A549 (cell line): Measurements from ENCODE around the gene KHDC4.

ENCODE experiments used
- EP300 ChIP-seq, 2 experiments: fragments of >200 bp; sonication (Bioruptor Twin); formaldehyde crosslinking; IDR thresholded peaks; 2 replicates in 1 of 2; 3 replicates in 1 of 2; pipeline ENCODE4 v1.6.1; 2016 to 2017
- FOSL2 ChIP-seq, 2 experiments: fragments of 450-650 bp in 1 of 2; fragments of >200 bp in 1 of 2; sonication (Bioruptor Twin) in 1 of 2; formaldehyde crosslinking; IDR thresholded peaks; 2 replicates each; pipeline versions ENCODE4 v1.5.0 to v1.6.1; 2016 to 2020; ENCODE audit warnings: mild to moderate bottlenecking in 1 of 2, moderate library complexity in 1 of 2
- KDM1A ChIP-seq: fragments of 200-600 bp; sonication (generic); IDR thresholded peaks from 2 replicates; pipeline ENCODE4 v1.6.1; 2016; ENCODE audit warnings: low read depth, mild to moderate bottlenecking
- MYC ChIP-seq: IDR thresholded peaks from 2 replicates; pipeline ENCODE4 v1.6.1; 2012; ENCODE audit warnings: mild to moderate bottlenecking, inconsistent platforms, low read length, improper control_type of control experiment, borderline replicate concordance
- POLR2A ChIP-seq: IDR thresholded peaks from 2 replicates; pipeline ENCODE4 v1.6.1; 2012; ENCODE audit warnings: mild to moderate bottlenecking, low read length
- RFX5 ChIP-seq: fragments of 450-650 bp; IDR thresholded peaks from 2 replicates; pipeline ENCODE4 v1.7.1; 2014; ENCODE audit warnings: antibody characterized with exemption, mild to moderate bottlenecking, moderate library complexity
- SMC3 ChIP-seq: fragments of >200 bp; sonication (Bioruptor Twin); formaldehyde crosslinking; IDR thresholded peaks from 3 replicates; pipeline ENCODE4 v1.6.1; 2018; ENCODE audit warnings: inconsistent platforms
- SREBF2 ChIP-seq: fragments of 450-650 bp; IDR thresholded peaks from 2 replicates; pipeline ENCODE4 v1.6.1; 2014; ENCODE audit warnings: mild to moderate bottlenecking, moderate library complexity
- TF ChIP-seq, protein P1 (sequence below): fragments of >200 bp; sonication (Bioruptor Twin); formaldehyde crosslinking; IDR thresholded peaks from 3 replicates; pipeline ENCODE4 v1.5.1; 2016

DNA sequence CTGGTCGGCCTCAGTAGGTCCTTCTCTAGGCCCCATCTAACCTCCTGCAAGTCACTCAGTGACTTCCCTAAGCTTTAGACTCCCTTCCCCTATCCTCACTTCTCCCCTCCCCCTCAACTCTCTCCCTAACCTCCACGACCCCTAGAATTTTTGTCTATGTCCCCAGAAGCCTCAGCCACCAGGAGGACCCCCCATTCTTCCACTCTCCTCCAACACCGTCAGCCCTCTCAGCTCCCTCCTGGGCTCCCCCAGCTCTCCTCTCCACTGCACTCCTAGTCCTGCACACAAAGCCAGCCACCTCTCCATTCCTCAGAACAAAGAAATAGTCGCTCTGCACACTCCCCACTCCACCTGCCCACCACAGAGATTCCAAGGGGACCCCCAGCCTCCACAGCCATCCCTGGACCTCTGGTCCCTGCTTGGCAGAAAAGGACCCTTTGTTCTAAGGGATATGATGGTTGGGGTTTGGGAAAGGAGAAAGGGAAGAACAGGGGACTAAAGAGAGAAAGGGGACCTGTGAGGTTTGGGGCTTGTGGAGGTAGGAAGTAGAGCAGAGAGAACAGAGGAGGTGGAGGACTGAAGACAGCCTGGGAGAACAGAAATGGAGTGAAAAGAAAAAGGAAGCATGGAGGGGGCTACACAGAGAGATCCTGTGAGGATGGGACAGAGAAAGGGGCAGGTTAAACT is 41.3 kb upstream of the KHDC4 start:
- TF ChIP-seq, protein P1, sequence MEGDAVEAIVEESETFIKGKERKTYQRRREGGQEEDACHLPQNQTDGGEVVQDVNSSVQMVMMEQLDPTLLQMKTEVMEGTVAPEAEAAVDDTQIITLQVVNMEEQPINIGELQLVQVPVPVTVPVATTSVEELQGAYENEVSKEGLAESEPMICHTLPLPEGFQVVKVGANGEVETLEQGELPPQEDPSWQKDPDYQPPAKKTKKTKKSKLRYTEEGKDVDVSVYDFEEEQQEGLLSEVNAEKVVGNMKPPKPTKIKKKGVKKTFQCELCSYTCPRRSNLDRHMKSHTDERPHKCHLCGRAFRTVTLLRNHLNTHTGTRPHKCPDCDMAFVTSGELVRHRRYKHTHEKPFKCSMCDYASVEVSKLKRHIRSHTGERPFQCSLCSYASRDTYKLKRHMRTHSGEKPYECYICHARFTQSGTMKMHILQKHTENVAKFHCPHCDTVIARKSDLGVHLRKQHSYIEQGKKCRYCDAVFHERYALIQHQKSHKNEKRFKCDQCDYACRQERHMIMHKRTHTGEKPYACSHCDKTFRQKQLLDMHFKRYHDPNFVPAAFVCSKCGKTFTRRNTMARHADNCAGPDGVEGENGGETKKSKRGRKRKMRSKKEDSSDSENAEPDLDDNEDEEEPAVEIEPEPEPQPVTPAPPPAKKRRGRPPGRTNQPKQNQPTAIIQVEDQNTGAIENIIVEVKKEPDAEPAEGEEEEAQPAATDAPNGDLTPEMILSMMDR = no peak
- no peak for TF ChIP-seq EP300 (IDR thresholded peaks at IDR 0.05)
- no peak for TF ChIP-seq FOSL2 (IDR thresholded peaks at IDR 0.05)
- no peak for TF ChIP-seq FOSL2 (CRISPR knock-in tag; IDR thresholded peaks at IDR 0.05)
- no peak for TF ChIP-seq SMC3
- TF ChIP-seq POLR2A = no peak
- no peak for TF ChIP-seq SREBF2
- TF ChIP-seq MYC = no peak
- no peak for TF ChIP-seq KDM1A
- no peak for TF ChIP-seq RFX5
